ENCODE results near the gene HOXC10. TPM values are rescaled to one million over a fixed set of nuclear protein-coding genes. Genes with fewer than 3 reads are reported as not detected.
A peak's percentile ranks its signal among the peaks of the same experiment; 100 is the strongest.

Gene HOXC10
- polyA plus RNA-seq, 1 donor (not counting 4 experiments of a cell fraction or from before 2014, with no cell fraction given) = 14.1 TPM

DNA sequence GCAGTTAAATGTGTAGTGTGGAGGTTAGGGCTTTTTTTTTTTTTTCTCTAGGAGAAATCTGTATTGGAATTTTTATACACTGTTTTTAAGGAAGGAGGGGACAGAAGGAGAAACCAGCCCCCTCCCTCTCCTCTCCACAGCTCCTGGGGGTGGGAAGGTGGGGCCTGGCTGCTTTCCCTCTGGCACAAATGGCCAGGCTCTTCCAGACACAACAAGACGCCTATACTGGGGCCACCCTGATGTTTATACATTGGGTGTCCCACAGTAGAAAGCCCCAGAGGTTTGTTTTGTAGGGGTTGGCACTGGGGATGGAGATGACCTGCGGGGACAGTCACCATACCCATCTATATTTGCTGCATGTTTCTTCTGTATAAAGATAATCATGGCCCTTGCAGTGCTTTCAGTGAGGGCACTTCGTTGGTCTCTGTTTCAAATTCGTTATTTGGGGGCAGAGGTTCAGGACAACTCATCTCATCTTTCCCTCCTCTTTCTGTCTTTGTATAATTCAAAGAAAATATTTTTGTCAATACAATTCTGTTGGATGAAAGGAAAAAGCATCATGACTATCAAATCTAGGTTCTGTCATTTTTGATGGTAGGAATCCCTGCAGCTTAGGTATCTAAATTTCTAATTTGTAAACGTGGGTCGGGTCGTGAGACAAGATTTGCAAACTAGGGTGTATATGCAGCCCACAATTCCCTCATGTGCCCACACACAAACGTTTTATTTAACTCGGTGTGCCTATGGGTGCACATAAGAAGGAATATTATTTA lies 7.9 kb upstream of the HOXC10 start:
- peaks cover 25% of the 10 kb centered on the region for H3K79me2 ChIP-seq (ENCODE audit: control insufficient read depth, insufficient read depth, low read length)
- peaks cover 36% of the 10 kb centered on the region for H3K4me1 ChIP-seq (ENCODE audit: control insufficient read depth, extremely low read depth, insufficient read depth, low read length)
- H3K9me1 ChIP-seq (ENCODE audit: control insufficient read depth, extremely low read depth, insufficient read depth, low read length) = no peaks in the 10 kb centered on the region
- peak overlapping the region; percentile 44 for H3K4me2 ChIP-seq (ENCODE audit: control insufficient read depth, extremely low read depth, insufficient read depth, low read depth, low read length)
- no peak overlapping the region for H3K9ac ChIP-seq (ENCODE audit: control insufficient read depth, extremely low read depth, insufficient read depth, low read length)
- H3K27ac ChIP-seq (ENCODE audit: control insufficient read depth, insufficient read depth, low read length) = no peak overlapping the region
- dilution Hi-C loops (cut with MboI; ENCODE audit: extremely low pct_ligation_motif_present, low sequenced_read_pairs) = no loop called here
- TF ChIP-seq, protein P1, sequence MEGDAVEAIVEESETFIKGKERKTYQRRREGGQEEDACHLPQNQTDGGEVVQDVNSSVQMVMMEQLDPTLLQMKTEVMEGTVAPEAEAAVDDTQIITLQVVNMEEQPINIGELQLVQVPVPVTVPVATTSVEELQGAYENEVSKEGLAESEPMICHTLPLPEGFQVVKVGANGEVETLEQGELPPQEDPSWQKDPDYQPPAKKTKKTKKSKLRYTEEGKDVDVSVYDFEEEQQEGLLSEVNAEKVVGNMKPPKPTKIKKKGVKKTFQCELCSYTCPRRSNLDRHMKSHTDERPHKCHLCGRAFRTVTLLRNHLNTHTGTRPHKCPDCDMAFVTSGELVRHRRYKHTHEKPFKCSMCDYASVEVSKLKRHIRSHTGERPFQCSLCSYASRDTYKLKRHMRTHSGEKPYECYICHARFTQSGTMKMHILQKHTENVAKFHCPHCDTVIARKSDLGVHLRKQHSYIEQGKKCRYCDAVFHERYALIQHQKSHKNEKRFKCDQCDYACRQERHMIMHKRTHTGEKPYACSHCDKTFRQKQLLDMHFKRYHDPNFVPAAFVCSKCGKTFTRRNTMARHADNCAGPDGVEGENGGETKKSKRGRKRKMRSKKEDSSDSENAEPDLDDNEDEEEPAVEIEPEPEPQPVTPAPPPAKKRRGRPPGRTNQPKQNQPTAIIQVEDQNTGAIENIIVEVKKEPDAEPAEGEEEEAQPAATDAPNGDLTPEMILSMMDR (optimal IDR thresholded peaks at IDR 0.05 in 1 of 3, IDR thresholded peaks at IDR 0.05 in 1 of 3, conservative IDR thresholded peaks at IDR 0.05 in 1 of 3; ENCODE audit: extremely low read depth in 1 of 3, insufficient read depth in 2 of 3, low read length in 3 of 3) = no peak
- TF ChIP-seq EZH2 (IDR thresholded peaks at IDR 0.05; ENCODE audit: low read length) = no peak
- H3K36me3 ChIP-seq (ENCODE audit: control insufficient read depth in 2 of 2, extremely low read depth in 1 of 2, insufficient read depth in 2 of 2, low read length in 2 of 2) = no peaks in the 10 kb centered on the region
- DNase-seq (ENCODE audit: low read depth, low spot score) = no peak
- H3K27me3 ChIP-seq (ENCODE audit: control insufficient read depth, extremely low read depth, insufficient read depth, low read length) = no peaks in the 10 kb centered on the region
- no peak overlapping the region for H3K4me3 ChIP-seq (ENCODE audit: control insufficient read depth in 2 of 3, extremely low read depth in 1 of 3, insufficient read depth in 2 of 3, low read depth in 1 of 3, low read length in 3 of 3)
- H4K20me1 ChIP-seq (ENCODE audit: control insufficient read depth, extremely low read depth, insufficient read depth, low read length) = no peaks in the 10 kb centered on the region
- H3K9me3 ChIP-seq (ENCODE audit: control insufficient read depth, low read depth, low read length) = no peaks in the 10 kb centered on the region
- FAIRE-seq = no peak
- H2AFZ ChIP-seq (ENCODE audit: control insufficient read depth, low read length) = no peak overlapping the region

DNA sequence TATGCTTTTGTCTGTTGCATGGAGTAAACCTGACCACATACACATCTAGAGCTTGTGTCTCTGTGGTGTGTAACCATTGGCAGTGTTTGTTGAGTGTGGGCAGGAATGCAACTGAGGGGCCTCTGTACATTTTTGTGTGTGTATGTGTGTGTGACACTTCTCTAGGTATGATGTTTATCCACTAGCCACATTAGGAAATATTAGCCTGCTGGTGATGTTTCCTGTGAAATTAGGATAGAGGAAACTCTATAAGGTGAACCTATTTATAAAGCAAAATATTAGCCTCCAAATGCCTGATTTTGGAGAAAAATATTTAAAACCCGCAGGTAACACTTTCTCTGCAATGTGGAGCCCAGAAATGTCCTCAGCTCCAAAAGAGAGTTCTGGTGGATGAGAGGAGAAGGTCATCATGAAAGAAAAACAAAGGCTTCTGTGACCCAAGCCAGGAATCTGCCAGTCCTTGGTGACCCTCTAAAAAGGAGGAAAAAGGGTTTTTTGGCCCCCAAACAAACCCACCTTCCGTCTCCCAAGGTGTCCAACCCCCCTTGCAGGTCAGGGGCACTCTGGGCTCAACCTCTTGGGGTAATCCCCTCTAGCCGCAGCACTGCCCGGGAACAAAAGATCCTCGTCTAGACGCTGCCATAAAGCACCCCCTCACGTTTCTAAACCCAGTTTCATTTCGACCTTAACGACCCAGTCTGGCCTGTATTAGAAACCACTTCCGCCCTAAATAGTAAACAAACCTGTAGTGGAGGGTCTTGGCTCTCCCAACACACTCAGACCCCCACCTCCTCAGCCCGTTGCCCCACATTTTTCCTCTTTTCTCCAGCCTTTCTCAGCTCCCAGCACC lies 7.1 kb upstream of the HOXC10 start:
- no peaks in the 10 kb centered on the region for H4K20me1 ChIP-seq (ENCODE audit: control insufficient read depth, extremely low read depth, insufficient read depth, low read length)
- no peaks in the 10 kb centered on the region for H3K27me3 ChIP-seq (ENCODE audit: control insufficient read depth, extremely low read depth, insufficient read depth, low read length)
- H3K4me2 ChIP-seq (ENCODE audit: control insufficient read depth, extremely low read depth, insufficient read depth, low read depth, low read length) = peak overlapping the region; percentile 44
- no peaks in the 10 kb centered on the region for H3K9me1 ChIP-seq (ENCODE audit: control insufficient read depth, extremely low read depth, insufficient read depth, low read length)
- H3K9ac ChIP-seq (ENCODE audit: control insufficient read depth, extremely low read depth, insufficient read depth, low read length) = peak overlapping the region; percentile 30
- no peaks in the 10 kb centered on the region for H3K36me3 ChIP-seq (ENCODE audit: control insufficient read depth in 2 of 2, extremely low read depth in 1 of 2, insufficient read depth in 2 of 2, low read length in 2 of 2)
- H2AFZ ChIP-seq (ENCODE audit: control insufficient read depth, low read length) = no peak overlapping the region
- H3K79me2 ChIP-seq (ENCODE audit: control insufficient read depth, insufficient read depth, low read length) = peaks cover 26% of the 10 kb centered on the region
- no peak for FAIRE-seq
- H3K4me3 ChIP-seq (ENCODE audit: control insufficient read depth in 2 of 3, extremely low read depth in 1 of 3, insufficient read depth in 2 of 3, low read depth in 1 of 3, low read length in 3 of 3) = peak overlapping the region in 1 of 3 experiments; percentile 7
- DNase-seq (ENCODE audit: low read depth, low spot score) = no peak
- TF ChIP-seq EZH2 (IDR thresholded peaks at IDR 0.05; ENCODE audit: low read length) = no peak
- TF ChIP-seq, protein P1 (optimal IDR thresholded peaks at IDR 0.05 in 1 of 3, IDR thresholded peaks at IDR 0.05 in 1 of 3, conservative IDR thresholded peaks at IDR 0.05 in 1 of 3; ENCODE audit: extremely low read depth in 1 of 3, insufficient read depth in 2 of 3, low read length in 3 of 3) = no peak
- dilution Hi-C loops (cut with MboI; ENCODE audit: extremely low pct_ligation_motif_present, low sequenced_read_pairs) = no loop called here
- peak overlapping the region; percentile 42 for H3K27ac ChIP-seq (ENCODE audit: control insufficient read depth, insufficient read depth, low read length)
- peaks cover 28% of the 10 kb centered on the region for H3K4me1 ChIP-seq (ENCODE audit: control insufficient read depth, extremely low read depth, insufficient read depth, low read length)
- no peaks in the 10 kb centered on the region for H3K9me3 ChIP-seq (ENCODE audit: control insufficient read depth, low read depth, low read length)

Measured in keratinocyte (primary cell).